PC-9 (cell line): ENCODE data around the gene LRFN3. TPM values are rescaled to one million over a fixed set of nuclear protein-coding genes. Genes with fewer than 3 reads are reported as not detected.

Source experiments
- BruUV-seq: library from RNA; stranded (reverse); fragments of 400-500 nt; replicated peaks from 2 replicates; lab custom pipeline; 2021; lab: Mats Ljungman, UMichigan
- CTCF ChIA-PET: fragments of 300-600 bp; sonication (Branson Sonifier 250); formaldehyde crosslinking; loops from one replicate; lab custom pipeline; 2022; ENCODE audit warnings: antibody characterized with exemption; lab: Charles Lee
- POLR2A ChIA-PET: fragments of 300-600 bp; sonication (Branson Sonifier 250); formaldehyde crosslinking; loops from one replicate; lab custom pipeline; 2022; ENCODE audit warnings: antibody characterized with exemption; ENCODE audit not compliant: unreplicated experiment; lab: Charles Lee
- DNase-seq, 2 experiments: peaks; one replicate each; pipeline versions ENCODE4 v3.0.0 to v3.0.0-alpha.2; 2015 to 2022; ENCODE audit warnings: mixed read lengths in 1 of 2
- H2AFZ ChIP-seq: fragments of 200-600 bp; sonication (generic); 2 replicates; pipeline ENCODE4 v1.8.1; 2017; ENCODE audit warnings: antibody characterized with exemption
- H3F3A ChIP-seq: fragments of 200-600 bp; sonication (generic); 2 replicates; pipeline ENCODE4 v1.8.1; 2017; ENCODE audit warnings: antibody characterized with exemption, mild to moderate bottlenecking, low read depth; ENCODE audit not compliant: insufficient read depth
- H3K27ac ChIP-seq: fragments of 200-600 bp; sonication (generic); 2 replicates; pipeline ENCODE4 v1.6.1; 2016; ENCODE audit warnings: mixed run types
- H3K27me3 ChIP-seq: fragments of 200-600 bp; sonication (generic); 2 replicates; pipeline ENCODE4 v1.6.1; 2016; ENCODE audit warnings: low read depth, mixed run types; ENCODE audit not compliant: insufficient read depth
- H3K36me3 ChIP-seq: fragments of 200-600 bp; sonication (generic); 2 replicates; pipeline ENCODE4 v1.6.1; 2016; ENCODE audit warnings: low read depth, mixed run types
- H3K4me1 ChIP-seq: fragments of 200-600 bp; sonication (generic); replicated peaks from 2 replicates; pipeline ENCODE4 v1.6.1; 2016; ENCODE audit warnings: mixed run types; ENCODE audit not compliant: insufficient read depth
- H3K4me2 ChIP-seq: fragments of 200-600 bp; sonication (generic); 2 replicates; pipeline ENCODE4 v1.6.1; 2017; ENCODE audit warnings: mixed run types
- H3K4me3 ChIP-seq: fragments of 200-600 bp; sonication (generic); 2 replicates; pipeline ENCODE4 v1.6.1; 2016; ENCODE audit warnings: mixed run types
- H3K79me2 ChIP-seq: fragments of 200-600 bp; sonication (generic); 2 replicates; pipeline ENCODE4 v1.6.1; 2017; ENCODE audit warnings: low read depth, mixed run types
- H3K9me2 ChIP-seq: fragments of 200-600 bp; sonication (generic); 2 replicates; pipeline ENCODE4 v1.8.1; 2017; ENCODE audit warnings: mild to moderate bottlenecking; ENCODE audit not compliant: insufficient read depth
- H3K9me3 ChIP-seq: fragments of 200-600 bp; sonication (generic); 2 replicates; pipeline ENCODE4 v1.8.1; 2016; ENCODE audit warnings: low read depth; ENCODE audit not compliant: insufficient read depth
- H4K20me1 ChIP-seq: fragments of 200-600 bp; sonication (generic); 2 replicates; pipeline ENCODE4 v1.8.1; 2017; ENCODE audit not compliant: insufficient read depth
- EZH2 ChIP-seq: fragments of 200-600 bp; sonication (generic); IDR thresholded peaks from 2 replicates; pipeline ENCODE4 v1.8.0; 2017; ENCODE audit warnings: antibody characterized with exemption, low read depth
- intact Hi-C: fragments of 100-400 bp; cut with micrococcal nuclease; formaldehyde crosslinking; loops from one replicate; pipeline ENCODE4 v1.10.0; 2022; ENCODE audit not compliant: unreplicated experiment
- total RNA-seq: library from RNA; stranded (reverse); gene quantifications from 2 replicates; pipeline ENCODE4 v1.2.3, GENCODE V29; 2021
- TF ChIP-seq, protein P1 (sequence below): fragments of 200-600 bp; sonication (generic); conservative IDR thresholded peaks from 2 replicates; pipeline ENCODE4 v1.6.1; 2017; ENCODE audit warnings: mixed run types, antibody characterized with exemption, mild to moderate bottlenecking, moderate library complexity

Gene LRFN3
- total RNA-seq, 1 experiment from 2014 or later, result 10.5 TPM

DNA sequence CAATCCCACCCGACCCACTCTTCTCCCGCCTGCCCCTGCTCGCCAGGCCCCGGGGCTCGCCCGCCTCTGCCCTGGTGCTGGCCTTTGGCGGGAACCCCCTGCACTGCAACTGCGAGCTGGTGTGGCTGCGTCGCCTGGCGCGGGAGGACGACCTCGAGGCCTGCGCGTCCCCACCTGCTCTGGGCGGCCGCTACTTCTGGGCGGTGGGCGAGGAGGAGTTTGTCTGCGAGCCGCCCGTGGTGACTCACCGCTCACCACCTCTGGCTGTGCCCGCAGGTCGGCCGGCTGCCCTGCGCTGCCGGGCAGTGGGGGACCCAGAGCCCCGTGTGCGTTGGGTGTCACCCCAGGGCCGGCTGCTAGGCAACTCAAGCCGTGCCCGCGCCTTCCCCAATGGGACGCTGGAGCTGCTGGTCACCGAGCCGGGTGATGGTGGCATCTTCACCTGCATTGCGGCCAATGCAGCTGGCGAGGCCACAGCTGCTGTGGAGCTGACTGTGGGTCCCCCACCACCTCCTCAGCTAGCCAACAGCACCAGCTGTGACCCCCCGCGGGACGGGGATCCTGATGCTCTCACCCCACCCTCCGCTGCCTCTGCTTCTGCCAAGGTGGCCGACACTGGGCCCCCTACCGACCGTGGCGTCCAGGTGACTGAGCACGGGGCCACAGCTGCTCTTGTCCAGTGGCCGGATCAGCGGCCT is 4.1 kb downstream of the LRFN3 start:
- Histone ChIP-seq H3K27me3 (no peaks in the 10 kb centered on the region), H3F3A (no peaks in the 10 kb centered on the region; the same call in 1 of the 2 replicates), H3K4me1 (peaks cover 20% of the 10 kb centered on the region), H3K36me3 (no peaks in the 10 kb centered on the region), H3K79me2 (0 out of 2 replicates have a peak, but pooled peaks cover 5% of the 10 kb centered on the region), H3K9me3 (no peaks in the 10 kb centered on the region), H3K9me2 (no peaks in the 10 kb centered on the region), H4K20me1 (no peaks in the 10 kb centered on the region; the same call in none of the 2 replicates), H3K4me3 (no peak overlapping the region), H3K4me2 (no peak overlapping the region), H2AFZ (no peak overlapping the region), H3K27ac (no peak overlapping the region)
- no peak for DNase-seq
- TF ChIP-seq EZH2, result no peak
- TF ChIP-seq, protein P1, sequence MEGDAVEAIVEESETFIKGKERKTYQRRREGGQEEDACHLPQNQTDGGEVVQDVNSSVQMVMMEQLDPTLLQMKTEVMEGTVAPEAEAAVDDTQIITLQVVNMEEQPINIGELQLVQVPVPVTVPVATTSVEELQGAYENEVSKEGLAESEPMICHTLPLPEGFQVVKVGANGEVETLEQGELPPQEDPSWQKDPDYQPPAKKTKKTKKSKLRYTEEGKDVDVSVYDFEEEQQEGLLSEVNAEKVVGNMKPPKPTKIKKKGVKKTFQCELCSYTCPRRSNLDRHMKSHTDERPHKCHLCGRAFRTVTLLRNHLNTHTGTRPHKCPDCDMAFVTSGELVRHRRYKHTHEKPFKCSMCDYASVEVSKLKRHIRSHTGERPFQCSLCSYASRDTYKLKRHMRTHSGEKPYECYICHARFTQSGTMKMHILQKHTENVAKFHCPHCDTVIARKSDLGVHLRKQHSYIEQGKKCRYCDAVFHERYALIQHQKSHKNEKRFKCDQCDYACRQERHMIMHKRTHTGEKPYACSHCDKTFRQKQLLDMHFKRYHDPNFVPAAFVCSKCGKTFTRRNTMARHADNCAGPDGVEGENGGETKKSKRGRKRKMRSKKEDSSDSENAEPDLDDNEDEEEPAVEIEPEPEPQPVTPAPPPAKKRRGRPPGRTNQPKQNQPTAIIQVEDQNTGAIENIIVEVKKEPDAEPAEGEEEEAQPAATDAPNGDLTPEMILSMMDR, result no peak
- ChIA-PET POLR2A (no interaction called here), CTCF (no interaction called here)
- intact Hi-C loops, result no loop called here
- no TSS peak for BruUV-seq

- H2AFZ ChIP-seq, result no peak overlapping the region
- POLR2A ChIA-PET, result interaction anchor here (0.7 kb wide), 1 partner anchor 9 kb away, joined by 10 read pairs; no protein-coding TSS in a partner anchor
- TF ChIP-seq EZH2, result no peak
Observed at GRCh38 chr19:35940839-35941238, 4.7 kb downstream of the LRFN3 start.

GRCh38 chr19:35942235-35942634 is 6.1 kb downstream of the LRFN3 start:
- TF ChIP-seq, protein P1, result no peak
- TF ChIP-seq EZH2, result no peak
- ChIA-PET POLR2A (interaction anchor here (0.7 kb wide), 1 partner anchor 425 kb away, joined by 18 read pairs; no protein-coding TSS in a partner anchor), CTCF (interaction anchor here (0.7 kb wide), 1 partner anchor 9 kb away, joined by 8 read pairs; no protein-coding TSS in a partner anchor)
- Histone ChIP-seq H3K9me3 (no peaks in the 10 kb centered on the region), H3K36me3 (no peaks in the 10 kb centered on the region), H4K20me1 (no peaks in the 10 kb centered on the region; the same call in none of the 2 replicates), H3K27me3 (no peaks in the 10 kb centered on the region), H3K4me1 (peaks cover 10% of the 10 kb centered on the region), H3K4me3 (no peak overlapping the region), H3K27ac (no peak overlapping the region), H2AFZ (no peak overlapping the region), H3K9me2 (no peaks in the 10 kb centered on the region), H3F3A (no peaks in the 10 kb centered on the region; the same call in 1 of the 2 replicates), H3K4me2 (no peak overlapping the region), H3K79me2 (no peaks in the 10 kb centered on the region)
- BruUV-seq, result no TSS peak
- intact Hi-C loops, result no loop called here
- no peak for DNase-seq

More at GRCh38 chr19:35940839-35941238, 4.7 kb downstream of the LRFN3 start:
- no peaks in the 10 kb centered on the region; the same call in none of the 2 replicates for H4K20me1 ChIP-seq
- DNase-seq, result no peak
- peaks cover 16% of the 10 kb centered on the region for H3K4me1 ChIP-seq
- H3K4me3 ChIP-seq, result no peak overlapping the region
- H3K4me2 ChIP-seq, result no peak overlapping the region
- no peaks in the 10 kb centered on the region for H3K9me2 ChIP-seq
- CTCF ChIA-PET, result no interaction called here
- no TSS peak for BruUV-seq
- H3K9me3 ChIP-seq, result no peaks in the 10 kb centered on the region
- H3K27me3 ChIP-seq, result no peaks in the 10 kb centered on the region
- H3K27ac ChIP-seq, result no peak overlapping the region
- H3K36me3 ChIP-seq, result no peaks in the 10 kb centered on the region
- H3F3A ChIP-seq, result no peaks in the 10 kb centered on the region; the same call in 1 of the 2 replicates
- intact Hi-C loops, result no loop called here
- H3K79me2 ChIP-seq, result 0 out of 2 replicates have a peak, but pooled peaks cover 5% of the 10 kb centered on the region
